Measurements from ENCODE around the gene TXNDC5.

DNA sequence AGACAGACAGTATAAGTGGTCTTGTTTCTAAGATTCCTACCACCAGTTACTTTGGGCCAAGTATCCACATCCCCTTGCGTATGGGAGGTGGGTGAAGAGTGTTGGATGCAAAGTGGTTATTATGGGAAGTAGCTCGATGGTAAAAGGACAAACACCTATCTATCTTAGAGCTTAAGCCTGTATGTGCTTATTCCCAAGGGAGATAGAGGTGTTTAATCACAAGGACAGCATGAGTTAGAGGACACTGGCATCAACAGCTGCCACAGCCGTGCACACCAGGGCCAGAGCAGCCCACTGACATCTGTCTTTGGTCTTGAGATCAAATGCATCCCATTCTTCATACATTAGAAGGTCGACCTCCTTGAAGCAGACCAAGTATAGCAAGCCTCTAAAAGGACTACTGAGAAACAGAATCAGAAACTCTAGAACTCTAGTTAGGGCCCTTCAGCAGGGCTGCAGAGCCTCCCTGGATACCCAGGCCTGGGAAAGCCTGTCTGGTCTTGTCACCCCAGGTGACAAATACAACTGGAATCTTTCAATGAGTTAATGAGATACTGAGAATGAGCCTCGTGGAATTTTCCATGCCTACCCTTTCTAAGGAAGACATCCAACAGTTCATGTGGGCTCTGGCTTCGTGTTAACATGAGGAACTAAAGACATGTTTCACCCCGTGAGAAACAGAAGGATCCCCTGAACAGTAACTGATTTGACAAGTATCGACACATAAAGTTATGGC, 28.7 kb downstream of the TXNDC5 start:
- TF ChIP-seq, protein P1, sequence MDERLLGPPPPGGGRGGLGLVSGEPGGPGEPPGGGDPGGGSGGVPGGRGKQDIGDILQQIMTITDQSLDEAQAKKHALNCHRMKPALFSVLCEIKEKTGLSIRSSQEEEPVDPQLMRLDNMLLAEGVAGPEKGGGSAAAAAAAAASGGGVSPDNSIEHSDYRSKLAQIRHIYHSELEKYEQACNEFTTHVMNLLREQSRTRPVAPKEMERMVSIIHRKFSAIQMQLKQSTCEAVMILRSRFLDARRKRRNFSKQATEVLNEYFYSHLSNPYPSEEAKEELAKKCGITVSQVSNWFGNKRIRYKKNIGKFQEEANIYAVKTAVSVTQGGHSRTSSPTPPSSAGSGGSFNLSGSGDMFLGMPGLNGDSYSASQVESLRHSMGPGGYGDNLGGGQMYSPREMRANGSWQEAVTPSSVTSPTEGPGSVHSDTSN (CRISPR knock-in tag; IDR thresholded peaks at IDR 0.05; ENCODE audit: low read depth) = no peak
- TF ChIP-seq, protein P1 (tag; conservative IDR thresholded peaks at IDR 0.05; ENCODE audit: low read depth) = no peak
- TF ChIP-seq ZBED1 (IDR thresholded peaks at IDR 0.05) = no peak
